Fibroblast of lung (primary cell): ENCODE data around the gene FGF5.

Experiments
- EZH2 ChIP-seq: IDR thresholded peaks from 2 replicates; pipeline ENCODE4 v1.5.1; 2012; ENCODE audit warnings: low read length, control low read depth, mild to moderate bottlenecking; ENCODE audit errors: missing control alignments
- TF ChIP-seq, protein P1 (sequence below), 2 donors: IDR thresholded peaks in 1 of 2; conservative IDR thresholded peaks in 1 of 2; 1 replicate in 1 of 2; 2 replicates in 1 of 2; pipeline ENCODE4 v1.5.1; 2011 to 2012; ENCODE audit warnings: low read length in 2 of 2, control low read depth in 1 of 2, inconsistent platforms in 1 of 2, low read depth in 1 of 2, mild to moderate bottlenecking in 1 of 2

DNA sequence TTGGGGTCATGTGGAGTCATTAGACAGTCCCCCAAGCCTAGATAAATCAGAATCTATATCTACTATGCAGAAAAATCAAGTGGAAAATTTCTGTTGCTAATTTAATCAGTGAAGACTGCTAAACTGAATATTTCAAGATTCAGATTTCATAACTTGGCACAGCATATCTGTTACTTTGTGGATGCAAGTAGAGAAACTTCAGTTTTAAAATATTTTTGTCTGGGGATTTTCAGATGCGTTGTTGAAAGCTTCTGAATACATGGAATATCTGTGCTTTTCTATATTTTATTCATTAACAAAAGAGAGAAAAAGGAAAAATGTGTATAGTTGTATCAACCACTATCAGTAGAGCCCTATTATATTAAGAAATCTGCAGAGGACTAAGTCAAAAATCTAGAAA, 4.4 kb downstream of the FGF5 start:
- TF ChIP-seq EZH2, result no peak
- TF ChIP-seq, protein P1, sequence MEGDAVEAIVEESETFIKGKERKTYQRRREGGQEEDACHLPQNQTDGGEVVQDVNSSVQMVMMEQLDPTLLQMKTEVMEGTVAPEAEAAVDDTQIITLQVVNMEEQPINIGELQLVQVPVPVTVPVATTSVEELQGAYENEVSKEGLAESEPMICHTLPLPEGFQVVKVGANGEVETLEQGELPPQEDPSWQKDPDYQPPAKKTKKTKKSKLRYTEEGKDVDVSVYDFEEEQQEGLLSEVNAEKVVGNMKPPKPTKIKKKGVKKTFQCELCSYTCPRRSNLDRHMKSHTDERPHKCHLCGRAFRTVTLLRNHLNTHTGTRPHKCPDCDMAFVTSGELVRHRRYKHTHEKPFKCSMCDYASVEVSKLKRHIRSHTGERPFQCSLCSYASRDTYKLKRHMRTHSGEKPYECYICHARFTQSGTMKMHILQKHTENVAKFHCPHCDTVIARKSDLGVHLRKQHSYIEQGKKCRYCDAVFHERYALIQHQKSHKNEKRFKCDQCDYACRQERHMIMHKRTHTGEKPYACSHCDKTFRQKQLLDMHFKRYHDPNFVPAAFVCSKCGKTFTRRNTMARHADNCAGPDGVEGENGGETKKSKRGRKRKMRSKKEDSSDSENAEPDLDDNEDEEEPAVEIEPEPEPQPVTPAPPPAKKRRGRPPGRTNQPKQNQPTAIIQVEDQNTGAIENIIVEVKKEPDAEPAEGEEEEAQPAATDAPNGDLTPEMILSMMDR (conservative IDR thresholded peaks at IDR 0.05 in 1 of 2, IDR thresholded peaks at IDR 0.05 in 1 of 2; ENCODE audit: low read depth in 1 of 2, low read length in 2 of 2), result no peak
